WTC11 (cell line): Measurements from ENCODE around the gene PDSS2. TPM values are rescaled to one million over a fixed set of nuclear protein-coding genes. Genes with fewer than 3 reads are reported as not detected.
A peak's percentile ranks its signal among the peaks of the same experiment; 100 is the strongest.

ENCODE experiments used
- ATAC-seq: fragments of 200-7000 bp; cut with Tn5 transposase; 2 replicates; pipeline ENCODE4 v1.10.0; 2021; ENCODE audit warnings: mild to moderate bottlenecking, moderate library complexity
- CTCF ChIA-PET: fragments of 300-600 bp; sonication (Branson Sonifier 250); formaldehyde crosslinking; loops from one replicate; lab custom pipeline; 2021; ENCODE audit warnings: antibody characterized with exemption; lab: Charles Lee
- POLR2A ChIA-PET: fragments of 350-600 bp; sonication (Branson Sonifier 250); formaldehyde crosslinking; loops from one replicate; lab custom pipeline; 2021; ENCODE audit warnings: antibody characterized with exemption; lab: Charles Lee
- DNase-seq: peaks from one replicate; pipeline ENCODE4 v3.0.0; 2021; ENCODE audit warnings: low spot score
- H3K27ac Mint-ChIP-seq: 2 replicates; pipeline ENCODE4 v1.8.0; 2021; ENCODE audit warnings: mixed read lengths
- H3K27me3 Mint-ChIP-seq: 2 replicates; pipeline ENCODE4 v1.8.0; 2021; ENCODE audit warnings: low read depth, mild to moderate bottlenecking, moderate library complexity, mixed read lengths
- H3K36me3 Mint-ChIP-seq: 2 replicates; pipeline ENCODE4 v1.8.0; 2021; ENCODE audit warnings: mixed read lengths
- H3K4me1 Mint-ChIP-seq: 2 replicates; pipeline ENCODE4 v1.8.0; 2022; ENCODE audit warnings: mixed read lengths
- H3K4me3 Mint-ChIP-seq: 2 replicates; pipeline ENCODE4 v1.8.0; 2021; ENCODE audit warnings: mild to moderate bottlenecking, moderate library complexity, mixed read lengths
- H3K9me3 Mint-ChIP-seq: 2 replicates; pipeline ENCODE4 v1.8.0; 2021; ENCODE audit warnings: mixed read lengths
- CREB1 ChIP-seq: sonication (generic); formaldehyde crosslinking; IDR thresholded peaks from 2 replicates; pipeline ENCODE4 v1.8.0; 2023; ENCODE audit warnings: mild to moderate bottlenecking, missing genetic modification reagents
- E2F1 ChIP-seq: sonication (generic); formaldehyde crosslinking; IDR thresholded peaks from 2 replicates; pipeline ENCODE4 v1.8.0; 2022; ENCODE audit warnings: mild to moderate bottlenecking, missing genetic modification reagents
- ELF4 ChIP-seq: sonication (generic); formaldehyde crosslinking; IDR thresholded peaks from 2 replicates; pipeline ENCODE4 v1.8.1; 2022; ENCODE audit warnings: low read depth, mild to moderate bottlenecking, moderate library complexity, missing genetic modification reagents
- ETV6 ChIP-seq: sonication (generic); formaldehyde crosslinking; IDR thresholded peaks from 2 replicates; pipeline ENCODE4 v1.8.1; 2022; ENCODE audit warnings: mild to moderate bottlenecking, missing genetic modification reagents
- FOXJ3 ChIP-seq: sonication (generic); formaldehyde crosslinking; IDR thresholded peaks from 2 replicates; pipeline ENCODE4 v1.9.0; 2021; ENCODE audit warnings: missing genetic modification reagents, mild to moderate bottlenecking, borderline replicate concordance
- FOXK1 ChIP-seq: sonication (generic); formaldehyde crosslinking; IDR thresholded peaks from 2 replicates; pipeline ENCODE4 v1.8.0; 2022; ENCODE audit warnings: mild to moderate bottlenecking, moderate library complexity, missing genetic modification reagents
- FOXP1 ChIP-seq: sonication (generic); formaldehyde crosslinking; IDR thresholded peaks from 2 replicates; pipeline ENCODE4 v1.8.0; 2022; ENCODE audit warnings: missing genetic modification reagents, mild to moderate bottlenecking, moderate library complexity, borderline replicate concordance
- GTF2I ChIP-seq: fragments of 250-450 bp; sonication (Bioruptor Pico); conservative IDR thresholded peaks from 2 replicates; pipeline ENCODE4 v1.4.0; 2021; ENCODE audit warnings: mild to moderate bottlenecking
- MYBL2 ChIP-seq: sonication (generic); formaldehyde crosslinking; IDR thresholded peaks from 2 replicates; pipeline ENCODE4 v1.8.1; 2023; ENCODE audit warnings: mild to moderate bottlenecking, moderate library complexity, missing genetic modification reagents
- NR3C1 ChIP-seq: sonication (generic); formaldehyde crosslinking; conservative IDR thresholded peaks from 2 replicates; pipeline ENCODE4 v1.8.1; 2023; ENCODE audit warnings: low read depth, mild to moderate bottlenecking, missing genetic modification reagents
- SMAD3 ChIP-seq: sonication (generic); formaldehyde crosslinking; IDR thresholded peaks from 2 replicates; pipeline ENCODE4 v1.8.0; 2022; ENCODE audit warnings: missing genetic modification reagents, mild to moderate bottlenecking, borderline replicate concordance
- SMAD4 ChIP-seq: sonication (generic); formaldehyde crosslinking; IDR thresholded peaks from 2 replicates; pipeline ENCODE4 v1.8.0; 2022; ENCODE audit warnings: mild to moderate bottlenecking, missing genetic modification reagents
- ZBTB21 ChIP-seq: sonication (generic); formaldehyde crosslinking; IDR thresholded peaks from 2 replicates; pipeline ENCODE4 v1.8.1; 2023; ENCODE audit warnings: mild to moderate bottlenecking, missing genetic modification reagents, borderline replicate concordance
- ZNF138 ChIP-seq: sonication (generic); formaldehyde crosslinking; conservative IDR thresholded peaks from 2 replicates; pipeline ENCODE4 v1.8.1; 2022; ENCODE audit warnings: mild to moderate bottlenecking, moderate library complexity, missing genetic modification reagents
- ZNF219 ChIP-seq: sonication (generic); formaldehyde crosslinking; IDR thresholded peaks from 2 replicates; pipeline ENCODE4 v1.8.0; 2023; ENCODE audit warnings: missing genetic modification reagents, mild to moderate bottlenecking, borderline replicate concordance
- ZNF423 ChIP-seq: fragments of 250-450 bp; sonication (Bioruptor Pico); IDR thresholded peaks from 2 replicates; pipeline ENCODE4 v2.1.2; 2022; ENCODE audit warnings: mild to moderate bottlenecking, moderate library complexity
- total RNA-seq: library from RNA; stranded (reverse); gene quantifications from 3 replicates; pipeline ENCODE4 v1.2.3, GENCODE V29; 2021
- TF ChIP-seq, protein P1 (sequence below): sonication (generic); formaldehyde crosslinking; IDR thresholded peaks from 2 replicates; pipeline ENCODE4 v1.8.1; 2022; ENCODE audit warnings: mild to moderate bottlenecking, moderate library complexity, missing genetic modification reagents
- TF ChIP-seq, protein P2 (sequence below): sonication (generic); formaldehyde crosslinking; IDR thresholded peaks from 2 replicates; pipeline ENCODE4 v1.8.1; 2023; ENCODE audit warnings: mild to moderate bottlenecking, missing genetic modification reagents, borderline replicate concordance
- TF ChIP-seq, protein P3 (sequence below): sonication (generic); formaldehyde crosslinking; IDR thresholded peaks from 2 replicates; pipeline ENCODE4 v1.8.1; 2023; ENCODE audit warnings: mild to moderate bottlenecking, missing genetic modification reagents, moderate library complexity
- TF ChIP-seq, protein P4 (sequence below): sonication (generic); formaldehyde crosslinking; IDR thresholded peaks from 2 replicates; pipeline ENCODE4 v1.8.0; 2023; ENCODE audit warnings: missing genetic modification reagents
- TF ChIP-seq, protein P5 (sequence below): fragments of 250-450 bp; sonication (Bioruptor Pico); IDR thresholded peaks from 2 replicates; pipeline ENCODE4 v1.9.0; 2021; ENCODE audit warnings: mild to moderate bottlenecking, borderline replicate concordance
- TF ChIP-seq, protein P6 (sequence below): sonication (generic); formaldehyde crosslinking; IDR thresholded peaks from 2 replicates; pipeline ENCODE4 v1.8.1; 2022; ENCODE audit warnings: mild to moderate bottlenecking, missing genetic modification reagents, moderate library complexity, borderline replicate concordance

PDSS2 gene
- total RNA-seq, 1 experiment from 2014 or later, result 18.3 TPM

DNA sequence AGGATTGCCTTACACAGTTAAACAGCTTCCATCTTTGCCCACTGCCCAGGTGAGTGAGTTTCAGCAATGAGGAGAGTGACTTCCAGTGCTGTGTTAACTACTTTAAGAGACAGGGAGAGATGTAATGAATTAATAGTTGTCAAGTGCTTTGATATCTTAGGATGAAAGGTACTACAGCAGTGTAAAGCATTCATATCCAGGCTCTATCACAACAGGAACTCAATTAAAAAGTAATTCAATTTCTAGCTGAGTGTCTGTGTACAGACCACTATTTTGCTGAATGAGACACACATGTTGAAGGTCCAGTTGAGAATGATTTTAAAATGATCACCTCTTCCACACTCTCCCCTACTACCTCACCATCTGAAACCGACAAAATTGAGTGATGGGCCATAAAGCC is 273.3 kb downstream of the PDSS2 start (continued):
- TF ChIP-seq ELF4 (CRISPR knock-in tag) (no peak), ETV6 (CRISPR knock-in tag) (no peak), MYBL2 (no peak), GTF2I (CRISPR knock-in tag) (no peak), NR3C1 (no peak)
- TF ChIP-seq, protein P1, sequence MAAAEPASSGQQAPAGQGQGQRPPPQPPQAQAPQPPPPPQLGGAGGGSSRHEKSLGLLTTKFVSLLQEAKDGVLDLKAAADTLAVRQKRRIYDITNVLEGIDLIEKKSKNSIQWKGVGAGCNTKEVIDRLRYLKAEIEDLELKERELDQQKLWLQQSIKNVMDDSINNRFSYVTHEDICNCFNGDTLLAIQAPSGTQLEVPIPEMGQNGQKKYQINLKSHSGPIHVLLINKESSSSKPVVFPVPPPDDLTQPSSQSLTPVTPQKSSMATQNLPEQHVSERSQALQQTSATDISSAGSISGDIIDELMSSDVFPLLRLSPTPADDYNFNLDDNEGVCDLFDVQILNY (CRISPR knock-in tag), result no peak

DNA sequence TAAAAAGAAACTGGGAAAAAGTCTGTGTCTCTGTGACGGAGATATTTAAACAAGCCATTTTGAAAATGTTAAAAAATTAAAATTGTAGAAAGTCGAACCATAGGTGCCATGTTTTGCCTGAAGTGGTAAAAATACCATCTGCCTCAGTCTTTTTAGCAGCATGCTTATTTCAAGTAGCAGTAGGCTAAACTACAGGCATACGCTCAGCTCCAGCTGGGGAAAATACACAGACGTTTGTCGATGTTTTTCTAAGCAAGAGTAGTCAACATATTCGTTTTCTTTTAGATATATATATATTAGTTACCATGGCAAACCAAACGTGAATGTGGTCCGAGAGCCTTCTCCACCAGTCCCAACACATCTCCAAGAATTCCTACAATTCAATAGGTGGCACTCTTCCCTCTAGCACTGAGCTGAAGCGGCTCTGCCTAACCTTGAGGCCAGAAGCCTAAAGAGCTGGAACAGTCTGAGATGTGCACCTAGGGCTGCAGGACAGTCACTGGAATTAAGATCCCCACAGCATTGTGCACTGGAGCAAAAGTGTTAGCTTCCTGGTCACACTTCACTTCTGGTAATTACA is 273.9 kb downstream of the PDSS2 start:
- ChIA-PET CTCF (interaction anchor here (0.6 to 1.8 kb wide), 17 partner anchors 11 to 470 kb away, joined by 3 to 21 read pairs (median 3); partner anchors contain the start of gene PDSS2), POLR2A (interaction anchor here (0.7 kb wide), 1 partner anchor 60 kb away, joined by 7 read pairs; no protein-coding TSS in a partner anchor)
- no peak overlapping the region for H3K27ac Mint-ChIP-seq
- H3K4me1 Mint-ChIP-seq, result 0 out of 2 replicates have a peak, but pooled peaks cover 3% of the 10 kb centered on the region
- no peaks in the 10 kb centered on the region for H3K9me3 Mint-ChIP-seq
- DNase-seq (no peak), ATAC-seq (peak; percentile 100)
- no peaks in the 10 kb centered on the region for H3K36me3 Mint-ChIP-seq
- no peak overlapping the region for H3K4me3 Mint-ChIP-seq
- no peaks in the 10 kb centered on the region for H3K27me3 Mint-ChIP-seq
- no peak for TF ChIP-seq ZNF423 (CRISPR knock-in tag)
- TF ChIP-seq, protein P2, sequence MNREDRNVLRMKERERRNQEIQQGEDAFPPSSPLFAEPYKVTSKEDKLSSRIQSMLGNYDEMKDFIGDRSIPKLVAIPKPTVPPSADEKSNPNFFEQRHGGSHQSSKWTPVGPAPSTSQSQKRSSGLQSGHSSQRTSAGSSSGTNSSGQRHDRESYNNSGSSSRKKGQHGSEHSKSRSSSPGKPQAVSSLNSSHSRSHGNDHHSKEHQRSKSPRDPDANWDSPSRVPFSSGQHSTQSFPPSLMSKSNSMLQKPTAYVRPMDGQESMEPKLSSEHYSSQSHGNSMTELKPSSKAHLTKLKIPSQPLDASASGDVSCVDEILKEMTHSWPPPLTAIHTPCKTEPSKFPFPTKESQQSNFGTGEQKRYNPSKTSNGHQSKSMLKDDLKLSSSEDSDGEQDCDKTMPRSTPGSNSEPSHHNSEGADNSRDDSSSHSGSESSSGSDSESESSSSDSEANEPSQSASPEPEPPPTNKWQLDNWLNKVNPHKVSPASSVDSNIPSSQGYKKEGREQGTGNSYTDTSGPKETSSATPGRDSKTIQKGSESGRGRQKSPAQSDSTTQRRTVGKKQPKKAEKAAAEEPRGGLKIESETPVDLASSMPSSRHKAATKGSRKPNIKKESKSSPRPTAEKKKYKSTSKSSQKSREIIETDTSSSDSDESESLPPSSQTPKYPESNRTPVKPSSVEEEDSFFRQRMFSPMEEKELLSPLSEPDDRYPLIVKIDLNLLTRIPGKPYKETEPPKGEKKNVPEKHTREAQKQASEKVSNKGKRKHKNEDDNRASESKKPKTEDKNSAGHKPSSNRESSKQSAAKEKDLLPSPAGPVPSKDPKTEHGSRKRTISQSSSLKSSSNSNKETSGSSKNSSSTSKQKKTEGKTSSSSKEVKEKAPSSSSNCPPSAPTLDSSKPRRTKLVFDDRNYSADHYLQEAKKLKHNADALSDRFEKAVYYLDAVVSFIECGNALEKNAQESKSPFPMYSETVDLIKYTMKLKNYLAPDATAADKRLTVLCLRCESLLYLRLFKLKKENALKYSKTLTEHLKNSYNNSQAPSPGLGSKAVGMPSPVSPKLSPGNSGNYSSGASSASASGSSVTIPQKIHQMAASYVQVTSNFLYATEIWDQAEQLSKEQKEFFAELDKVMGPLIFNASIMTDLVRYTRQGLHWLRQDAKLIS (CRISPR knock-in tag), result no peak
- TF ChIP-seq SMAD3 (CRISPR knock-in tag), result no peak
- TF ChIP-seq, protein P3, sequence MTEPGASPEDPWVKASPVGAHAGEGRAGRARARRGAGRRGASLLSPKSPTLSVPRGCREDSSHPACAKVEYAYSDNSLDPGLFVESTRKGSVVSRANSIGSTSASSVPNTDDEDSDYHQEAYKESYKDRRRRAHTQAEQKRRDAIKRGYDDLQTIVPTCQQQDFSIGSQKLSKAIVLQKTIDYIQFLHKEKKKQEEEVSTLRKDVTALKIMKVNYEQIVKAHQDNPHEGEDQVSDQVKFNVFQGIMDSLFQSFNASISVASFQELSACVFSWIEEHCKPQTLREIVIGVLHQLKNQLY (CRISPR knock-in tag), result no peak
- TF ChIP-seq, protein P4, sequence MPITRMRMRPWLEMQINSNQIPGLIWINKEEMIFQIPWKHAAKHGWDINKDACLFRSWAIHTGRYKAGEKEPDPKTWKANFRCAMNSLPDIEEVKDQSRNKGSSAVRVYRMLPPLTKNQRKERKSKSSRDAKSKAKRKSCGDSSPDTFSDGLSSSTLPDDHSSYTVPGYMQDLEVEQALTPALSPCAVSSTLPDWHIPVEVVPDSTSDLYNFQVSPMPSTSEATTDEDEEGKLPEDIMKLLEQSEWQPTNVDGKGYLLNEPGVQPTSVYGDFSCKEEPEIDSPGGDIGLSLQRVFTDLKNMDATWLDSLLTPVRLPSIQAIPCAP, result no peak
- TF ChIP-seq ZNF219, result no peak
- no peak for TF ChIP-seq FOXK1
- no peak for TF ChIP-seq ZNF138
- TF ChIP-seq CREB1 (CRISPR knock-in tag), result no peak
- TF ChIP-seq SMAD4 (CRISPR knock-in tag), result no peak
- no peak for TF ChIP-seq FOXP1 (CRISPR knock-in tag)
- TF ChIP-seq, protein P5, sequence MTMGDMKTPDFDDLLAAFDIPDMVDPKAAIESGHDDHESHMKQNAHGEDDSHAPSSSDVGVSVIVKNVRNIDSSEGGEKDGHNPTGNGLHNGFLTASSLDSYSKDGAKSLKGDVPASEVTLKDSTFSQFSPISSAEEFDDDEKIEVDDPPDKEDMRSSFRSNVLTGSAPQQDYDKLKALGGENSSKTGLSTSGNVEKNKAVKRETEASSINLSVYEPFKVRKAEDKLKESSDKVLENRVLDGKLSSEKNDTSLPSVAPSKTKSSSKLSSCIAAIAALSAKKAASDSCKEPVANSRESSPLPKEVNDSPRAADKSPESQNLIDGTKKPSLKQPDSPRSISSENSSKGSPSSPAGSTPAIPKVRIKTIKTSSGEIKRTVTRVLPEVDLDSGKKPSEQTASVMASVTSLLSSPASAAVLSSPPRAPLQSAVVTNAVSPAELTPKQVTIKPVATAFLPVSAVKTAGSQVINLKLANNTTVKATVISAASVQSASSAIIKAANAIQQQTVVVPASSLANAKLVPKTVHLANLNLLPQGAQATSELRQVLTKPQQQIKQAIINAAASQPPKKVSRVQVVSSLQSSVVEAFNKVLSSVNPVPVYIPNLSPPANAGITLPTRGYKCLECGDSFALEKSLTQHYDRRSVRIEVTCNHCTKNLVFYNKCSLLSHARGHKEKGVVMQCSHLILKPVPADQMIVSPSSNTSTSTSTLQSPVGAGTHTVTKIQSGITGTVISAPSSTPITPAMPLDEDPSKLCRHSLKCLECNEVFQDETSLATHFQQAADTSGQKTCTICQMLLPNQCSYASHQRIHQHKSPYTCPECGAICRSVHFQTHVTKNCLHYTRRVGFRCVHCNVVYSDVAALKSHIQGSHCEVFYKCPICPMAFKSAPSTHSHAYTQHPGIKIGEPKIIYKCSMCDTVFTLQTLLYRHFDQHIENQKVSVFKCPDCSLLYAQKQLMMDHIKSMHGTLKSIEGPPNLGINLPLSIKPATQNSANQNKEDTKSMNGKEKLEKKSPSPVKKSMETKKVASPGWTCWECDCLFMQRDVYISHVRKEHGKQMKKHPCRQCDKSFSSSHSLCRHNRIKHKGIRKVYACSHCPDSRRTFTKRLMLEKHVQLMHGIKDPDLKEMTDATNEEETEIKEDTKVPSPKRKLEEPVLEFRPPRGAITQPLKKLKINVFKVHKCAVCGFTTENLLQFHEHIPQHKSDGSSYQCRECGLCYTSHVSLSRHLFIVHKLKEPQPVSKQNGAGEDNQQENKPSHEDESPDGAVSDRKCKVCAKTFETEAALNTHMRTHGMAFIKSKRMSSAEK (CRISPR knock-in tag), result no peak
- TF ChIP-seq, protein P6, sequence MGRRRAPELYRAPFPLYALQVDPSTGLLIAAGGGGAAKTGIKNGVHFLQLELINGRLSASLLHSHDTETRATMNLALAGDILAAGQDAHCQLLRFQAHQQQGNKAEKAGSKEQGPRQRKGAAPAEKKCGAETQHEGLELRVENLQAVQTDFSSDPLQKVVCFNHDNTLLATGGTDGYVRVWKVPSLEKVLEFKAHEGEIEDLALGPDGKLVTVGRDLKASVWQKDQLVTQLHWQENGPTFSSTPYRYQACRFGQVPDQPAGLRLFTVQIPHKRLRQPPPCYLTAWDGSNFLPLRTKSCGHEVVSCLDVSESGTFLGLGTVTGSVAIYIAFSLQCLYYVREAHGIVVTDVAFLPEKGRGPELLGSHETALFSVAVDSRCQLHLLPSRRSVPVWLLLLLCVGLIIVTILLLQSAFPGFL (CRISPR knock-in tag), result no peak
- TF ChIP-seq E2F1 (CRISPR knock-in tag), result no peak
- TF ChIP-seq, protein P1 (CRISPR knock-in tag), result no peak
- no peak for TF ChIP-seq ZBTB21 (CRISPR knock-in tag)
- no peak for TF ChIP-seq FOXJ3 (CRISPR knock-in tag)
